ENCODE results near the gene SEPTIN3.

DNA sequence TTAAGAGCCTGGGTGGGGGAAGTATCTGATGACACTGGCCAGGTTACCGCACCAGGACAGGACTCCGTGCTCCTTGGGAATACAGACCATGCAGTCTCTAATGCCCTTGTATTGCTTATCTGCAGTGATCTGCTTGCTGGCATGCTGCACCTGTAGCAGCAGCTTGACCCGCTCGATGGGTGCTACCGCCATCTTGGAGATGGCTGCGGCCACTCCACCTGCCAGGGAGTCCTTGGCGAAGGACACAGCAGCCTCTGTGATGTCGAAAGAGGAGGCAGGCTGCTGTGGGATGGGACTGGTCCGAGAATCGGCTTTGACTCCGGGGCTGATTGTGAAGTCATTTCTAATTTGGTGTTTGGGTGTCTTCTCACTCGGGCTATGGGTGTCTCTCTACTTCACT is 32.5 kb downstream of the SEPTIN3 start:
- TF ChIP-seq, protein P1, sequence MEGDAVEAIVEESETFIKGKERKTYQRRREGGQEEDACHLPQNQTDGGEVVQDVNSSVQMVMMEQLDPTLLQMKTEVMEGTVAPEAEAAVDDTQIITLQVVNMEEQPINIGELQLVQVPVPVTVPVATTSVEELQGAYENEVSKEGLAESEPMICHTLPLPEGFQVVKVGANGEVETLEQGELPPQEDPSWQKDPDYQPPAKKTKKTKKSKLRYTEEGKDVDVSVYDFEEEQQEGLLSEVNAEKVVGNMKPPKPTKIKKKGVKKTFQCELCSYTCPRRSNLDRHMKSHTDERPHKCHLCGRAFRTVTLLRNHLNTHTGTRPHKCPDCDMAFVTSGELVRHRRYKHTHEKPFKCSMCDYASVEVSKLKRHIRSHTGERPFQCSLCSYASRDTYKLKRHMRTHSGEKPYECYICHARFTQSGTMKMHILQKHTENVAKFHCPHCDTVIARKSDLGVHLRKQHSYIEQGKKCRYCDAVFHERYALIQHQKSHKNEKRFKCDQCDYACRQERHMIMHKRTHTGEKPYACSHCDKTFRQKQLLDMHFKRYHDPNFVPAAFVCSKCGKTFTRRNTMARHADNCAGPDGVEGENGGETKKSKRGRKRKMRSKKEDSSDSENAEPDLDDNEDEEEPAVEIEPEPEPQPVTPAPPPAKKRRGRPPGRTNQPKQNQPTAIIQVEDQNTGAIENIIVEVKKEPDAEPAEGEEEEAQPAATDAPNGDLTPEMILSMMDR (IDR thresholded peaks at IDR 0.05; ENCODE audit: low read depth, low read length) = no peak
- no peak for TF ChIP-seq EZH2phosphoT487 (IDR thresholded peaks at IDR 0.05; ENCODE audit: low read depth)

Measured in OCI-LY3 (cell line).